ENCODE data around the gene PACRGL.

PACRGL gene

DNA sequence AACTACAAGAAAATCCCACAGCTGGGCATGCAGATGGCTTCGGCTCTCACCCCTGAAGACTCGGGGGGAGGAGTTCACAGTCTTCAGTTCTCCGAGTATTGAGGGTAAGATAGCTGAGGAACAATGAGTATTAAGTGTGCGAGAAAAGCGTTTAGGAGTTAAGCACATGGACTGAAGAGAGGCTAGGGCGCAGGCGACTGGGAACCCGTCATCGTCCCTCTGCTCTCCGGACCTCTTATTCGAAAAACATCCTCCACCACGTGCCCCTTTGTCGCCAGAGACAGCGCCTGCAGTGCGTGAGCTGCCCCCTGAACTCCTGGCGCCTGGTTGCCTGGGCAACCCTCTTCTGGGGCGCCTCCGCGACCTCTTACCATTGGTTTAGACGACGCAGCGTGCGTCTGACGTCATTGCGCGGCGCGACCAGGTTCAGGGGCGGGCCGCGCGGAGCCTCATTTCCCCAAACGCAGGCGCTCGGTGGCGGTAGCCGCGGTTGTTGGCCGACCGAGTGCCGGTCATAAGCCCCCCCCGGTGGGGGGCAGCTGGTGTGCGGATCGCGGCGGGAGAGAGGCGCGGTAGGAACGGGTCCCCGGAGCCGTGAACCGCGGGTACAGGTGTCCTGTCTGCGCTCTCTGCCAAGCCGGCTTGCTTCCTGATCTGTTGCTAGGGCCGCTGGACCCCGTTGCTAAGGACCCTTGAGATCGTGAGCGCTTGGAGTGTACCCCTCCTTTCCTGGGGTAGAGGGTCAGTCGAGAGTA lies at the start of gene PACRGL:
Gene PACRGL, plus strand, starts transcription at position 452 of the 755 bp plus-strand sequence. CDS start 4,024 bp downstream, outside the sequence.
- peak; percentile 94 to 95 for DNase-seq (ENCODE audit: low read depth in 2 of 2)
- TF ChIP-seq, protein P1, sequence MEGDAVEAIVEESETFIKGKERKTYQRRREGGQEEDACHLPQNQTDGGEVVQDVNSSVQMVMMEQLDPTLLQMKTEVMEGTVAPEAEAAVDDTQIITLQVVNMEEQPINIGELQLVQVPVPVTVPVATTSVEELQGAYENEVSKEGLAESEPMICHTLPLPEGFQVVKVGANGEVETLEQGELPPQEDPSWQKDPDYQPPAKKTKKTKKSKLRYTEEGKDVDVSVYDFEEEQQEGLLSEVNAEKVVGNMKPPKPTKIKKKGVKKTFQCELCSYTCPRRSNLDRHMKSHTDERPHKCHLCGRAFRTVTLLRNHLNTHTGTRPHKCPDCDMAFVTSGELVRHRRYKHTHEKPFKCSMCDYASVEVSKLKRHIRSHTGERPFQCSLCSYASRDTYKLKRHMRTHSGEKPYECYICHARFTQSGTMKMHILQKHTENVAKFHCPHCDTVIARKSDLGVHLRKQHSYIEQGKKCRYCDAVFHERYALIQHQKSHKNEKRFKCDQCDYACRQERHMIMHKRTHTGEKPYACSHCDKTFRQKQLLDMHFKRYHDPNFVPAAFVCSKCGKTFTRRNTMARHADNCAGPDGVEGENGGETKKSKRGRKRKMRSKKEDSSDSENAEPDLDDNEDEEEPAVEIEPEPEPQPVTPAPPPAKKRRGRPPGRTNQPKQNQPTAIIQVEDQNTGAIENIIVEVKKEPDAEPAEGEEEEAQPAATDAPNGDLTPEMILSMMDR (IDR thresholded peaks at IDR 0.05; ENCODE audit: low read depth, low read length): no peak
- peak within 1 kb of the TSS; percentile 82 to 86 for H3K4me3 ChIP-seq (replicated peaks in 1 of 2; ENCODE audit: low read depth in 2 of 2, low read length in 2 of 2)

DNA sequence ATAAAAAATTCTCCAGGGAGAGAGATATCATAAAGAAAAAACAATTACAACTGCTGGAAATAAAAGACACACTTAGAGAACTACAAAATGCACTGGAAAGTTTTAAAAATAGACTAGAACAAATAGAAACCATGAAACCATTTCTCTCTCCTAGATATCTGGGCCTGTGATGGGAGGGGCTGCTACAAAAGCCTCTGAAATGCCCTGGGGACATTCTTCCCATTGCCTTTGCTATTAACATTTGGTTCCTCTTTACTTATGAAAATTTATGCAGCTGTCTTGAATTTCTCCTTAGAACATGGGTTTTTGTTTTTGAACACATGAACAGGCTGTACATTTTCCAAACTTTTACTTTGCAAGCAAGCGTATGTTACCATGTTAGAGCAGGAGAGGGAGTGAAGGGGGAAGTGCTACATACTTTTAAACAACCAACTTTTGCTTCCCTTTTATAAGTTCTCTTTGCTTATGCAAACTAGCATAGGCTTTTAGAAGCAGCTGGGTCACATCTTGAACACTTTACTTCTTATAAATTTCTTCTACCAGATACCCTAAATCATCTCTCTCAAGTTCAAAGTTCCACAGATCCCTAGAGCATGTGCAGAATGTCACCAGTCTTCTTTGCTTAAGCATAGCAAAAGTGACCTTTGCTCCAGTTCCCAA lies 47.9 kb upstream of the PACRGL start:
- H3K4me3 ChIP-seq (replicated peaks in 1 of 2; ENCODE audit: low read depth in 2 of 2, low read length in 2 of 2): no peak overlapping the region
- DNase-seq (ENCODE audit: low read depth in 2 of 2): no peak
- TF ChIP-seq, protein P1 (IDR thresholded peaks at IDR 0.05; ENCODE audit: low read depth, low read length): no peak

DNA sequence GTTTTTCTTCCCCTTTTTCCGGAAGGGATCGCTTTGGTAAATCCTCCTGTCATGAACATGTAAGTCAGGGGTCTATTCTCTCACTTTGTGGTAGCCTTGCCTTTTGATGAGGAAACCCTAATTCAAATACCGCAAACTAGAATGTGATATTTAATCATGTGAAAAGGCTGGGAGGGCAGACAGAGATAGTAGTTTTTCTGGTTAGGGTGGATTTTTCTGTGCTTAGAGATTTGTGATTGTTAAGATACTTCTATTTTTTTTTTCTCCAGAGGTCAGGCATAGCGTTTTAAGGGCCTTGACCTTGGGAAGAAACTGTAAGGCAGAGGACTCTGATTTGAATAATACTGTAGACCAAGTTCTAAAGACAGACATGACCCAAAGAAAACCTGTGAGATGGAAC lies 41.8 kb upstream of the PACRGL start:
- no peak overlapping the region for H3K4me3 ChIP-seq (replicated peaks in 1 of 2; ENCODE audit: low read depth in 2 of 2, low read length in 2 of 2)
- TF ChIP-seq, protein P1 (IDR thresholded peaks at IDR 0.05; ENCODE audit: low read depth, low read length): no peak
- DNase-seq (ENCODE audit: low read depth in 2 of 2): no peak

DNA sequence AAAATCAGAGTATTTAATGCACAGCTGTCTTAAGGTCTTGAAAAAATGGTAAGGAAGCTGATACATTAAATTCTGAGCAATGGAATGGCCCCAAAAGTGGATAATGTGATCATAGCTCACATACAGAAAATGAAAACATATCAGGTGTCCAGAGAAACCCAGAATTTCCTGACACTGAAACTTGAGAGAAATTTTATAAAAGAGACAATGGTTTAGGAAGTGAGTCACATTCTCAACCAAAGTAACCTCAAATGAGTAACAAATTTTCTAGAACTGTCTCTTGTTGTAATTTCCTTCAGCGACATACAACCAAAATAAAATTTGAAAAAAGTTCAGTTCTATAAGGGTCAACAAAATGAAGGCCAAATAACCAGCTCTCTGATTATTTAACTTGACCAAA lies 37.4 kb upstream of the PACRGL start:
- TF ChIP-seq, protein P1 (IDR thresholded peaks at IDR 0.05; ENCODE audit: low read depth, low read length): no peak

DNA sequence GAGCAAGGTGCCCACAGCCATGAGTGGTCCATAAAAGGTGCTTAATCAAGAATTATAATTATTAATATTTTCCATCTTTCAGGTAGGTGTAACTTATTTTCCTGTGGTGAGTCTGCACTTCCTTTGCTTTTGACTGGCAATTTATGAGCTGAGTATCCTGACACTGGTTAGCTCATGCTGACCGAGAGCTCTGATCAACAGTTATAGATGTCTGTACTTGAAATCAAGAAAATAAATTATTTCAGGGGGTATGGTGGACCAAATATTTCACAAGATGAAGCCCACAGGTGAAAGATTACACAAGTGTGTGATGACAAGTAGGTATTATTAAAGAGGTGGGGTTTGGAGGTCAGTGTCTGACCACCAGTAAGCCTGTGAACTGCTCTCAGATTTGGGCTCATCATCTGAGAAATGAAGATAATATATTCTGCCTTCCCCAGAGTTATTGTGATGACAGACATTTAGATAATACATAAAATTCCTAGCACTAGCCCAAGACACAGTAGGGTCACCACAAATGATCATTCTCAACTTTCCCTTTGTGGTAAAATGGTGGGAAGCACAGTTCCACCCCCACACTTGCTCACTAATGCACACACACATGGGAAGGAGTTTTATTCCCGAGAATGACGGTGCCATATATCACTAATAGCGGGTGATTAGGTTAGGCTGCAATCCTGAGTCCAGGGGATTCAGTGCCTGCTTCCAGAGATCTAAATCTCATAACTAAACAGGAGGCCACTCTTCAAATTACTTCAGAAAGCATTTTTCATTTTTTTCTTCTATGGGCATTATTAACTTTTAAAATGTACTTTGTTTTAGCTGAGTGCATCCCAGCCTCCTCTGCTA lies 34.0 kb upstream of the PACRGL start:
- DNase-seq (ENCODE audit: low read depth in 2 of 2): no peak
- TF ChIP-seq, protein P1 (IDR thresholded peaks at IDR 0.05; ENCODE audit: low read depth, low read length): no peak
- no peak overlapping the region for H3K4me3 ChIP-seq (replicated peaks in 1 of 2; ENCODE audit: low read depth in 2 of 2, low read length in 2 of 2)

More for the DNA sequence above, 37.4 kb upstream of the PACRGL start:
- DNase-seq (ENCODE audit: low read depth in 2 of 2): peak; percentile 18 to 69
- H3K4me3 ChIP-seq (replicated peaks in 1 of 2; ENCODE audit: low read depth in 2 of 2, low read length in 2 of 2): no peak overlapping the region

DNA sequence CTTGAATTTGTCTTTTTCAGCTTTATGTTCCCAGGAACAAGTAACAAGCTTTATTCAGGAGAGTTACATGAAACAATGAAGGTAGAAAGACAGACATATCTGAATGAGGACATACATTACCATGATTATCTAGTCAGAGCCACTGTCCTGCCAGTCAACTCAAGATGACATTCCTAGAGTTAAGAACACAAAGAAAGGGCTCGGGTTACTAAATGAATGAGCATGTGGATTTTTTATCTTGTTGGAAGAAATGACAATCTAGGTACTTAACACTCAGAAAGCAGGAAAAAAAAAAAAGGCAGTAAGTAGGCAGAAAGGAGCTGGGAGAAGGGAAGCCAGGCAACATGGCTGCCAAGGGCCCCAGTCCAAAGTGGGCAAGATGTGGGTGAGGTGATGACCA lies 28.0 kb upstream of the PACRGL start:
- H3K4me3 ChIP-seq (replicated peaks in 1 of 2; ENCODE audit: low read depth in 2 of 2, low read length in 2 of 2): no peak overlapping the region
- TF ChIP-seq, protein P1 (IDR thresholded peaks at IDR 0.05; ENCODE audit: low read depth, low read length): no peak
- DNase-seq (ENCODE audit: low read depth in 2 of 2): no peak

Data from cardiac fibroblast (primary cell).